ENCODE measurements around the gene TEPSIN. TPM values are rescaled to one million over a fixed set of nuclear protein-coding genes. Genes with fewer than 3 reads are reported as not detected.
"Not testable (repeated sequence)": the region's sequence is repeated elsewhere in the genome, so short reads cannot be mapped to it uniquely, and the experiment has no call there.

The TEPSIN gene
- total RNA-seq, 1 donor from 2014 or later = 53.8 TPM

DNA sequence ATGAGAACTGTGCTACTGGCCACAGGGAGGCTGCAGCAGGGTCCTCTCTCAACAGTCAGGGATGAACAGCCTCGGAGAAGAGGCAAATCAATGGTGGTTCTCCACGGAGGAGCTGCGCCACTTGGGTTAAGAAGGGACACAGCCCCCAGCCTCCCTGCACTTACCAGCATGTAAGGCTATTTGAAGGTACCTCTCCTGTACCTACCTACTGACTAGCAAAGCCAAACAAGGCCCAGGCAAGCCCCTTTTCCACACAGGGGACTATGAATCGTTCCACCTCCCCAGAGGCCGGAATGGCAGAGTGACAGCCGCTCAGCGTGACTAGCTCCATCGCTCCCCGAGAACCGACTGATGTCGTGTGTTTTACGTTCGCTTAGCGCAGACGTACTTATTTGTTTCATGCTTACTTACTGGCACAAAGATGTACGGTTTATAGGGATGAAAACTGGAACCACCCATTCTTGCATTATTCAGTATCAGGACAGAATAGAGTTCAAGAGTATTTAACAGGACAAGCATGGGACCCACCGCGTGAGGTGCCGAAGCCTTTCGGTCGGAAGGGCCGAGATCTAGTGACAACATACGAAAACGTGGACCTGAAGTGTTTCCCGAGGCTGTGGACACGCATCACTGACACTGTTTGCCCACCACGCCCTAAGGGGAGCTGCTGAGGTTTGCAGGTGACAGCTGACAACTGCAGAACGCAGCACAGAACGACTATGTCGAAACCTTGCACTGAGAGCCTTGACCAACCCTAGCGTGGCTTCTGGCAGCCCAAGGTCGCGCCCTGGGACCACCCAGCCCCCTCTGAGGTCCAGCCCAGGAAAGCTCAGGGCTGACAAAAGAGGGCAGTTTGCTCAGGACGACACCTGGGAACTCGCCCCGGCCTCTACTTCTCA, 1.0 kb downstream of the TEPSIN start:
- DNase-seq (ENCODE audit: extremely low read depth, low read depth, low spot score) = no peak

DNA sequence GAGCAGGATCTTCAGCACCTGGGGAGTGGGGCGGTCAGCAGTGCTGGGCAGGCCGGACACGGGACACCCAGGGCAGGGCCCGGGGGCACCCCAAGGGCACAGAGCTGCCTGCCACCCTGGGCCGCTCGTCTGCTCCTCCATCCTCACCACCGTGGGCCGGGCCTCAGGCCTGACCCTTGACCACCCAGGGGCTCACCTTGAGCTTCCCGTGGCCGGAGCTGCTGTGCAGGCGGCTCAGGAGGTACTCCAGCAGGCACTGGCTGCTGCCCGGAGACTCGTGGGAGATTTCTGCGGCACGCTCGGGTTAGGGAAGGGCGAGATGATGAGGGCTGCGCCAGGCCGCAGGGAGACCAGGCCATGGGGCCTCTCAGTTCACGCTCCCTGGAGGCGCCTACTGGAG, 2.1 kb downstream of the TEPSIN start:
- DNase-seq (ENCODE audit: extremely low read depth, low read depth, low spot score) = no peak

DNA sequence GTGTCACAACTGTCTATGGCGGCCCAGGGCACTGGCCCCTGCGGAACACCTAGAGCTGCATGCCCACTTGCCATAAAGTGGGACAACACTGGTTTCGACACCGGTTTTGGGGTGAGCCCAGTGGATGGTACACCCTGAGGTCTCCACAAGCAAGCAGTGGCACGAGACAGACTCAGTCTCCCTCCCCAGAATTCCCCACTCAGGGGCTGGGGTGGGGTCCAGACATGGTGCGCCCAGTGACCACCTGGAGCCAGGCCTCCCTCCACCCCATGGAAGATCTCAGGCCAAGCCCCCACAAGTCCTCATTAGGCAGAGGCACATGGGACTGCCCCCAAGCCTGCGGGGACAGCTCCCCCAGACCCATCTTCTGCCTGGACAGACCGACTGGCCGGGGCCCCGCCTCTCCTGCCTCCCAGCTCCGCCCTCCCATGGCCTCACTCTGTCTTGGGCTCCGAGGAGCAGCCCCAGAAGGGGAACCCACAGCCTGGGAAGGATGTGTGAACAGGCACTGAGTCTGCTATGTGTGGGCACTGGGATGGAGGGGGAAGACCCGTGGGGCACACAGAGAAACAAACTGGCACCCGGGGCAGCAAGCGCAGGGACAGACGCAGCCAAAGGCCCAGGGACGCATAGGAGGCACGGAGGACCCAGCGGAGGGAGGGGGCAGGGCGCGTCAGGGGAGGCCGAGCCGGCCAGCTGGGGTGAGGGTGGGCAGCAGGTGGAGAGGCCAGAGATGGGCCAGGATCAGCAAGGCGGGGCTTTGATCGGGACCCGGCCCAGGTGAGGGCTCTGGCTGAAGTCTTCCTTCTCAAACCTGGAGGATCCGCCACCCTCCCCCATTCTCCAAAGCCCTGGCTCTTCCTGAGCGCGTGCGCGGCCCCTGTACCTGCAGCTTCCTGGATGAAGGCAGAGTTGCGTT, 2.8 kb downstream of the TEPSIN start:
- no peak for DNase-seq (ENCODE audit: extremely low read depth, low read depth, low spot score)

DNA sequence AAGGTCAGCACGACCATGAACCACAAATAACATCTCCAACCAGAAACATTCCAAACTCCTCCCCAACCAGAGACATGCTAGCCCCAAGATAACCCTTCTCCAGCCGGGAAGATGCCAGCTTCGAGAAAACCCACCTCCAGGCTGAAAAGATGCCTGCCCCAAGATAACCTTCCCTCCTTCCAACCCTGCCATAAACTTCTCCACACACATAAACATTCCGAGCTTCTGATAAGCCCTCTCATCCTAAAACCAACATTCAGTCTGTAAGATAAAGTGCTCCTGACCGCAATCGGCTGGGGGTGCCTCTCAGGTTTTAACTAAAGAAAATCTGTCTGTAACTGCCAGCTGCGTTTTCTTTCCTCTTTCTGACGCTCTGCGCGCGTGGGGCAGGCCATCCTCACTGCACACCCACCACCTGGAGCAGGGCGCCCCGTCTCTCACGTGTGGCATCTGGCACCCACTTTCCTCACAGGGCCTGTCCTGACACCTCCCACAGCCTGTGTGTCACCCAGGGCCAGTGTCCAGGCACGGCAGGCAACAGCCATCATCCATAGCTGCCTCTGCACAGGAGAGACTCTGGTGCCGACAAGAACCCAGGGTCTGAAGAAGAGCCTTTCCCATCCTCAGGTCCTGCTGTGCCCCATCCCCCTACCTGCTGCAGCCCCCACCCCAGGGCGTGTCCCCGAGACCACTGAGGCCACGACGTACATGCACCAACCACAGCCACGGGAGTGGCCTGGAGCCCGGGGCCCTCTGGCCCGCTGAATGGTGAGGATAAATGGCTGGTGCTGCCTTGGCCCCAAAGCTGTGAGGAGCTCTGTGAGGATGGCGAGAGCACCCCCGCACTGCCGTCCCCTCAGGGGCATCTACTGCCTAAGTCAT, 3.7 kb downstream of the TEPSIN start:
- no peak for DNase-seq (ENCODE audit: extremely low read depth, low read depth, low spot score)

DNA sequence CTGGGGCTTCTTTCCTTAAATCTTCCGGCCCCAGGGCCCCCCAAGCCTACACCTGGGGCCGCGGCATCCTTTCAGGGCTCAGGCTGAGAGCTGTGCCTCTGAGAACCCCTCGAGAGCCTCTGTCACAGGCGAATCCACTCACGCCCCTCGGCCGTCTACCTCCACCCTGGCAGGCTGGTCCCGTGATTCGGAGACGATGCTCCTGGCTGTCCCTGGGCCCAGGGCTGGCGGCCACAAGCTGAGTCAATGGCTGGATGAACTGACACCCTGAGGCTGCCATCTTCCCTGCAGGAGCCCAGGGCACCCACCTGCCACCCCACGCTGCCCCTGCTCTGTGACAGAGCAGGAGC, 4.4 kb downstream of the TEPSIN start:
- DNase-seq (ENCODE audit: extremely low read depth, low read depth, low spot score) = no peak

DNA sequence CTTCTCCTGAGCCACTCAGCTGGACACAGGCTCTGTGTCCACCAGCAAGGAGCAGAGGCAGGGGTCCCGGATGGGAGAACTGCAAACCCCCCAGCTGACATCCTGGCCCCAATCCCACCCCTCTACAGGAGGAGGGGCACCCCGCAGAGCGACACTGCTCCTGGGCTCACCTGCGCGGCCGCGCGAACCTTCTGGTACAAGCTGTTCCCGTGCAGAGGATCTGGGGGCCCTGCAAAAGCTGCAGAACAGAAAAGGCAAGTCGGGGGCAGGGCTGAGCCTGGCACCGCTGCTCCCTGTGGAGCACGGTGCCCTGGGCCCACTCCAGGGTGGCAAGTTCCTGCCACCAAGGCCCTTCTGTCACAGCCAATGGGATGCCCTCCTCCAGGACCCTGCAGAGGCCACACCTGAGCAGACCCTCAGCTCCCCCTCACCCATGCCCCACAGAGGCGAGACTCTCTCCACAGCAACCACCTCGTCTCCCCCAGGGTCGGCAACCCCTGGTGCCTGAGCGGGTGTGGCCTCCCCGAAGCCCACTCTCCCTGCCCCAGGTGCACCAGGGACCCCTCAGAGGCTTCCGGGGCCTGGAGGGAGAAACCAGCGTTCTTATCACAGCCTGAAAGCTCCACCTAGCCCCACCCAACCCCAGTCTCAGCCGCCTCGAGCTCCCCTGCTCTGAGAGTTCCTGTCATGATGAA, 4.9 kb downstream of the TEPSIN start:
- DNase-seq (ENCODE audit: extremely low read depth, low read depth, low spot score) = no peak

DNA sequence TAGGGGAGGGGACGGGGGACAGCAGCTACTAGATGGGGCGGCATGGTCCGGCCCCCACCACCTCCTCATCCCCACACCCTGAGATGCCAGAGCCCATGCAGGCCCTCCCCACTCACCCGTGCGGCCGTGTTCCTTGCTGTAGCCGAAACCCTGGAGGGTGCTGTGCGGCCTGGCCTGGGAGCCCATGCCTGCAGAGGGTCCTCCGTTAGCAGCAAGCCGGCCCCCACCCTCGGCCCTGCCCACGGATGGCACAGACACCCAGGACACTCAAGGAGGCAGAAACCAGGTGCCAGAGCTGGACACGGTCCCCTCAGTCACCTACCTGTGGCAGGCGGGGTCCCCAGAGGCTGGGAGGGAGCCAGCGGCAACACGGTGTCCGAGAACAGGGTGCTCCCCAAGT, 5.5 kb downstream of the TEPSIN start:
- no peak for DNase-seq (ENCODE audit: extremely low read depth, low read depth, low spot score)

DNA sequence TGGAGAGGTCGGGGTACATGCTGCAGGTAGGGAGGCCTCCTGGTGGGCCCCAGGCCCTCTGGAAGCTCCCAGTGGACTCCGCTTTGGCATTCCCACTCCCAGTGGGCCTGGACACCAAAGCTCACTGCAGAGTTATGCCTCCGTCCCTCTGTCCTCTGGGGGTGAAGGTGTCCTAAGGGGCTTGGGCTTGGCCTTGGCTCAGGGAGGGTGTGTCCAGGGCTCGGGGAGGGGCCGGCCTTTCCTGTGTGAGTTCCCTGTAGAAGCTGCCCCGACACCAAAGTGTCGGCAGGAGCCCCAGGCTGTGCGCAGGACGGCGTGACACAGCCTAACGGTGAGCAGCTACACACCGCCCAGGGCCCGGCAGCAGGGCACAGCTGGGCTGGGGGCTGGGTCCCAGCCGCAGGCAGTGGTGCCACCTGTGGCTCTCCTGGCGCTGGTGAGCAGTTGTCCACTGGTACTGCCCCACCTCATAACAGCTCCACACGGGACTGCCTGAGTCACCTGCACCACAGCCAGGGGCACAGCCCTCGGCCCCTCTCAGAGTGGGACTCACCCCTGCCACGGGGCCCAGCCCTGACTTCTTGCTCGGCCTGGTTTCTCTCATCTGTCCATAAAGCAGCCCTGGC, 6.1 kb downstream of the TEPSIN start:
- DNase-seq (ENCODE audit: extremely low read depth, low read depth, low spot score) = no peak

DNA sequence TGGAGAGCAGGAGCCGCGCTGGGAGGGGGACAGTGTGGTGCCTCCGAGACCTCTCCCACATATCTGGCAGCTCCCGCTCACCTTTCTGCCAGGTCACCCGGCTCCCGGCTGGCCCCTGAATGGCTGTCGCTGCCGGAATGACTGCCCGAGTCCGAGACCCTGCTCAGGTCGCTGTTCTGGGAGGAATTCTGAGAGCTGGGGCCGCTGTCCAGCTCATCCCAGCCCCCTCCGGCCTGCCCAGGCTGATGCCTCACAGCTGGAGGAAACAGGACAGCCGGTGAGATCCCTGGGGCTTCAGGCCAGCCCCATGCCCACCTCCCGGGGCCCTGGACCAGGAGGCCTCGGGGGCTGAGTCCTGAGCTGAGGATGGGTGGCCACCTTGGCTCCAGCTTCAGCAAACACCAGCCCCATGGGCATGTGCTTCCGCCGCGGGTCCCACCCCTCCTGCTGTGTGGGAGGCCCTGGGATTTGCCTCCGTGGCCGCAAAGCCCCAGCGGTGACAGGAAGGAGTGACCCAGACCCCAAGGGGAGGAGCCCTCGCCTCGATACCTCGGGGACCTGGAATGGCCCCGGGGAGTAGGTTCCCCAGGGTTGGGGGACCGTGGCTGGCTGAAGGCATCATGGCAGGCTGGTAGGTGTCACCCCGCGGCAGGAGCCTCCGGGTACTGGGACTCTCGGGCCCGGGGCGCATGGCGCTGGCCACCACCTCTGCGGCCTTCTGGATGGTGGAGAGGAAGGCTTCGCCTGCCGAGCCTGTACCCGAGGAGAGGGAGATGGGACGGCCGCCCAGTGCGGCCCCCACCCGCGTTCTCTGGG, 6.9 kb downstream of the TEPSIN start:
- DNase-seq (ENCODE audit: extremely low read depth, low read depth, low spot score) = no peak

DNA sequence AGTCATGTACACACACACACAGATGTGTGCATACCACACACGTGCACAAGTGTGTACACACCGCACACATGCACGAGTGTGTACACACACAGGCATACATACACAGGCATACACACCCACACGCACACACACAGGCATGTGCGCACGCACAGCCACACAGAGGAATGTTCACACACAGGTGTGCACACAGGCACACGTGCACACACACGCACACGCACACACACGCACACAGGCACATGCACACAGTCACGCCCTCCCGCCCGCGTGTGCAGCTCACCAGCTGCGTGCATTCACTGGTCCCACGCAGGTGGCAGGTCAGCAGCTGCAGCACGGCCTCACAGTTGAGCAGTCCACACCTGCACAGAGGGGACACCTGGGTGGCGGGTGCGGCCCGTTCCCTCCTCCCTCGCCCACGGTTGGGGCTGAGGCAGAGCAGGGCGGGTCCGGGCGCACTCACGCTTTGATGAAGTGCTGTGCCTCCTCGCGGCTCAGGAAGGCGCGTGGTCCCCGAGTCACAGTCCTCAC, 7.7 kb downstream of the TEPSIN start:
- no peak for DNase-seq (ENCODE audit: extremely low read depth, low read depth, low spot score)

DNA sequence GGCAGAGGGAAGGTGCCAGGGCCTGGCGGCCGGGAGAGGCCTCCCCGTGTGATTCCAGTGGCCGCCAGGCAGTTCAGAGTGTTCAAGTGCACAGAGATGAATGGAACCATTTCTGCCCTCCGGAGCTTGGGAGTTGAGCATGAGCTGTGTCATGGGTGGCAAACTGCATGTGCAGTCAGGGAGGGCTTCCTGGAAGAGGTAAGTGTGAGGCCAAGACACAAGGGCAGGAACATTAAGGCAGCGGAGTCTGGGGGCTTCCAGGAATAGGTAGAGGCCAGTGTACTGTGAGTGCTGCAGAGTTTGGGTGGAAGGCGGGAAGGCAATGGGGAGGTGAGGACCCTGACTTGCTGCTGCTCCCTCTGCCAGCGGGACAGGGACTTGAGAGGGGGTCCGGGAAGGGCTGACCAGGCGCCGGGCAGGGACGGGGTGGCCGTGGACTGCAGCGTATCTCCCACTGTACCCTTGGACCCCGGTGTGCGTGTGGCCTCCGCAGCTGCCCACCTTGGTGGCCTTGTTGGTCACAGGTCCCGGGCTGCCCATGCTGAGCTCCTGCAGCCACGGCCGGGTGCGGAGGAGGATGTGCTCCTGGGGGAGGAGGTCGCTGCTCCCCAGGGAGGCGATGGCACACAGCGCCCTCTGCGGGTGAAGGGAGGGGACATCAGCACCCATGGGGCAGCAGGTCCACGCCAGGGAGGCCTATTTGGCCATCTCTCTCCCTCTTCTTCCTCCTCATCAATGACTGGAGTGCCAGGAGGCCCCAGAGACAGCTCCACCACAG, 8.6 kb downstream of the TEPSIN start:
- DNase-seq (ENCODE audit: extremely low read depth, low read depth, low spot score) = no peak

DNA sequence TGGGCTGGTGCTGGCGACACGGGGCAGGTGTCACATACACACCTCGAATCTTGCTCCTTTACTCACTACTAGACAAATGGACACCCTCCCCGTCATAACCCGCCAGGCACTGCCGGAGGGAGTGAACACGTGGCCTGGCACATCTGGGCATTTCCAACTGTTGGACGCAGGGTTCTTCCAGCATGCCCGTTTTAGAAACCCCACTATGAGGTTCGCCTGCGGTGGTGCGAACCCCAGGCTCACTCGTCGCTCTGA, 9.3 kb downstream of the TEPSIN start:
- no peak for DNase-seq (ENCODE audit: extremely low read depth, low read depth, low spot score)

DNA sequence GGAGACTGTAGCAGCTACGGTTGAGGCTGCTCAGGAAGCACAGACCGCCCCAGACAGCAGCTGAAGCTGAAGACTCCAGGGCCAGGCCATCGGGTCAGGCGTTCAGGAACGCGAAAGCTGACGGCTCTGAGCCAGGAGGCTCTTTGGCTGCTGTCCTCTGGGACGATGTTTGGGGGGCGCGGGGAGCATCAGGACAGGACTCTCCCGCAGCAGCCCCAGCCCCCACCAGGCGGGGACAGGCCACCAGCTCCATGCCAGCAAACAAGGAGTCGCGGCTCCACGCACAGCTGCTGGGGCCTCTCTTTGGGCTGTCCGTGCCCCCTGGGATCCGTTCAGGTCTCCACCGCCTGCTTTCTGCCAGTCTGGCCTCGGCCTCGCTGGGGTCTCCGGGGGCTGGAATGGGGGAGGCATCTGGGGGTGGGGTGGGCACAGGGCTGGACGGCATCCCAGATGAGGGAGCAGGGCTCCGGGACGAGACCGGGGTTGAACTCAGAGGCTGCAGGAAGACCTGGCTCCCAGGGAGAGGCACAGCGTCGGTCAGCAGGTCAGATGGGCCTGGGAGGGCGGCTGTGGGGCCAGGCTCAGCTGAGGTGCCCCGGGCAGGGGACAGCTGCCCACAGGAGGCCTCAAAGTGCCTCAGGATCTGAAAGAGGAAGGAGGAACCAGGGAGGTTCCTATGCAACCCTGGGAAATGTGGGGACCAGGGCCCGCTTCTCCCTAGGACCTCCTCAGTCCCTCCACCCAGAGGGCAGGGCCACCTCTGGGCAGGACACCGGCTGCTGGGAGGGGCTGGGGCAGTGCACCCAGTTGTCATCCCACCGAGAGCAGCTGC, 9.8 kb downstream of the TEPSIN start:
- DNase-seq (ENCODE audit: extremely low read depth, low read depth, low spot score) = no peak

DNA sequence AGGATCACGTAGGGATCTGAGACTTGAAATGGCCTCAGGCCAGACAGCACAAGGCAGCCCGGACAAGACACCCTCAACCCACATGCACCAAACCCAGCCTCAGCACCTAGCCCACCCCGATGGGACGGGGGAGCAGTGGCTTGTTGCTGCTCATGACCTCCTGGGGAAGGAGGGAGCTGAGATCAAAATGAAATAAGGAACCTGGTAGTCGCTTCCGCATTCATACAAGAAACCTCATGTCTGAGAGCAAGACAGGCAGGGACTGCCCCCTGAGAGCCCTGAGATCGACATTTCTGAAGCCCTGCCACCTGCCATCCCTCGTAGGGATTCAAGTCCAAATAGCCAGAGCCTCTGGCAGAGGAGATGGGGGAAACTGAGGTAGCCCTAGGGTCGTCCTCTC, 10.4 kb downstream of the TEPSIN start:
- no peak for DNase-seq (ENCODE audit: extremely low read depth, low read depth, low spot score)

DNA sequence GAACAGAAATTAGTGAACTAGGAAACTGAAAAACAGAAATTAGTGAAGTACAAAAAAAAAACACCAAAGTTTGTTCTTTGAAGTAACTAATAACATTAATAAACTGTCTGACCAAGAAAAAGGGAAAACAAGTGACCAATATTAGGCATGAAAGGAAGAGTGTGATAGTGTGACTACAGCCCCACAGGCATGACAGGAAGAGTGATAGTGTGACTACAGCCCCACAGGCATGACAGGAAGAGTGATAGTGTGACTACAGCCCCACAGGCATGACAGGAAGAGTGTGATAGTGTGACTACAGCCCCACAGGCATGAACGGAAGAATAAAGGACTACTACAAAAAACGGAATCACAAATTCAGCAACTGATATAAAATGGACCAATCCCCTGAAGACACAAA, 11.2 kb downstream of the TEPSIN start:
- DNase-seq (ENCODE audit: extremely low read depth, low read depth, low spot score) = not testable (repeated sequence)

DNA sequence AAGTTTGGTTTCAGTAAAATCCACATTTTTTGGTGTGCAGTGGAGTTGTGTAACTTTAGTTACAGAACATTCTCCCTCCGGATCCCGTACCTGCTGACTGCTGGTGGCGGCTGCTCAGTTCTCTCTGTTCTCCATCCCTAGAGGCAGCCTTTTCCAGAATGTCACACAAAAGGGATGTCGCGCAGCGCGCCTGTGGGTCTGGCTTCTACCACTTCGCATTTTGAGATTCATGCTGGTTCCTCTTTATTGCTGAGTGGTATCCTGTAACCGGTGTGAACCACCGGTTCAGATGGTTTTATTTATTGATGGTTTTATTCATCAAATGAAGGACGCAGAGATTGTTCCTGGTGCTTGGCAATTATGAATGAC, 15.1 kb downstream of the TEPSIN start:
- DNase-seq (ENCODE audit: extremely low read depth, low read depth, low spot score) = no peak

All from glomerular endothelial cell (primary cell).